KMS-11 (cell line): ENCODE results near the gene CRYGS.

Experiments used
- H2AFZ ChIP-seq: fragments of 200-600 bp; sonication (generic); 2 replicates; pipeline ENCODE4 v1.6.1; 2016; ENCODE audit warnings: antibody characterized with exemption, mixed run types, low read depth
- H3K27ac ChIP-seq: fragments of 200-600 bp; sonication (generic); 2 replicates; pipeline ENCODE4 v1.6.1; 2016; ENCODE audit warnings: mild to moderate bottlenecking, mixed run types
- H3K27me3 ChIP-seq: fragments of 200-600 bp; sonication (generic); 2 replicates; pipeline ENCODE4 v1.6.1; 2017; ENCODE audit warnings: mild to moderate bottlenecking, low read depth, mixed run types, moderate library complexity; ENCODE audit not compliant: insufficient read depth
- H3K36me3 ChIP-seq: fragments of 200-600 bp; sonication (generic); 2 replicates; pipeline ENCODE4 v1.6.1; 2017; ENCODE audit warnings: mild to moderate bottlenecking, mixed run types; ENCODE audit not compliant: insufficient read depth
- H3K4me1 ChIP-seq: fragments of 200-600 bp; sonication (generic); 2 replicates; pipeline ENCODE4 v1.6.1; 2016; ENCODE audit warnings: mild to moderate bottlenecking, low read depth, mixed run types; ENCODE audit not compliant: poor library complexity, severe bottlenecking
- H3K4me2 ChIP-seq: fragments of 200-600 bp; sonication (generic); 2 replicates; pipeline ENCODE4 v1.7.0; 2016; ENCODE audit warnings: mild to moderate bottlenecking, mixed run types
- H3K4me3 ChIP-seq: fragments of 200-600 bp; sonication (generic); IDR thresholded peaks from 2 replicates; pipeline ENCODE4 v1.6.1; 2017; ENCODE audit warnings: low read depth, low read length, mixed read lengths; ENCODE audit not compliant: insufficient read depth
- H3K79me2 ChIP-seq: fragments of 200-600 bp; sonication (generic); 2 replicates; pipeline ENCODE4 v1.6.1; 2016; ENCODE audit warnings: low read depth, mixed run types; ENCODE audit not compliant: insufficient read depth
- H3K9ac ChIP-seq: fragments of 200-600 bp; sonication (generic); 2 replicates; pipeline ENCODE4 v1.6.1; 2016; ENCODE audit warnings: mild to moderate bottlenecking, mixed run types
- H4K20me1 ChIP-seq: fragments of 200-600 bp; sonication (generic); 2 replicates; pipeline ENCODE4 v1.6.1; 2016; ENCODE audit warnings: mild to moderate bottlenecking, mixed run types; ENCODE audit not compliant: insufficient read depth
- CTCF ChIP-seq: fragments of 200-600 bp; sonication (generic); conservative IDR thresholded peaks from 2 replicates; pipeline ENCODE4 v1.6.1; 2017; ENCODE audit warnings: low read depth, mild to moderate bottlenecking, antibody characterized with exemption, low read length, moderate library complexity, mixed read lengths

The CRYGS gene

GRCh38 chr3:186530415-186530814 is 13.8 kb downstream of the CRYGS start:
- Histone ChIP-seq H3K4me2 (no peak overlapping the region), H3K4me1 (no peaks in the 10 kb centered on the region), H4K20me1 (no peaks in the 10 kb centered on the region), H3K9ac (no peak overlapping the region), H3K4me3 (no peak overlapping the region), H3K27ac (no peak overlapping the region), H3K36me3 (no peaks in the 10 kb centered on the region), H3K79me2 (no peaks in the 10 kb centered on the region), H2AFZ (no peak overlapping the region), H3K27me3 (no peaks in the 10 kb centered on the region)
- no peak for TF ChIP-seq CTCF

GRCh38 chr3:186529201-186529999 is 14.8 kb downstream of the CRYGS start:
- Histone ChIP-seq H3K4me3 (no peak overlapping the region), H4K20me1 (no peaks in the 10 kb centered on the region), H3K4me2 (no peak overlapping the region), H3K36me3 (no peaks in the 10 kb centered on the region), H3K4me1 (no peaks in the 10 kb centered on the region), H2AFZ (no peak overlapping the region), H3K27me3 (no peaks in the 10 kb centered on the region), H3K9ac (no peak overlapping the region), H3K27ac (no peak overlapping the region), H3K79me2 (no peaks in the 10 kb centered on the region)
- TF ChIP-seq CTCF, result no peak; the same call in 1 of the 2 replicates

- Histone ChIP-seq H2AFZ (no peak overlapping the region), H3K79me2 (no peaks in the 10 kb centered on the region), H3K27ac (no peak overlapping the region), H3K4me2 (no peak overlapping the region), H3K4me3 (no peak overlapping the region), H3K36me3 (no peaks in the 10 kb centered on the region), H4K20me1 (no peaks in the 10 kb centered on the region), H3K4me1 (no peaks in the 10 kb centered on the region), H3K27me3 (no peaks in the 10 kb centered on the region), H3K9ac (no peak overlapping the region)
- no peak for TF ChIP-seq CTCF
These were observed 17.9 kb downstream of the CRYGS start for GRCh38 chr3:186526256-186526606.

- Histone ChIP-seq H3K4me2 (no peak overlapping the region), H3K27ac (no peak overlapping the region), H3K4me3 (no peak overlapping the region)
These were observed 18.6 kb downstream of the CRYGS start for GRCh38 chr3:186525369-186526255.

More at GRCh38 chr3:186525369-186526255, 18.6 kb downstream of the CRYGS start:
- Histone ChIP-seq H2AFZ (no peak overlapping the region), H3K36me3 (no peaks in the 10 kb centered on the region), H3K79me2 (no peaks in the 10 kb centered on the region), H3K4me1 (no peaks in the 10 kb centered on the region), H3K9ac (no peak overlapping the region), H3K27me3 (no peaks in the 10 kb centered on the region), H4K20me1 (no peaks in the 10 kb centered on the region)
- no peak for TF ChIP-seq CTCF
